ENCODE measurements around the gene NEURL1B. TPM values are rescaled to one million over a fixed set of nuclear protein-coding genes. Genes with fewer than 3 reads are reported as not detected.
"Not testable (repeated sequence)": the region's sequence is repeated elsewhere in the genome, so short reads cannot be mapped to it uniquely, and the experiment has no call there.

NEURL1B gene
- polyA plus RNA-seq, 1 donor (not counting 4 experiments of a cell fraction or from before 2014, with no cell fraction given), result 0.43 TPM

- Histone ChIP-seq H3K4me1 (ENCODE audit: control insufficient read depth, extremely low read depth, insufficient read depth, low read length) (no peaks in the 10 kb centered on the region), H3K27me3 (ENCODE audit: control insufficient read depth, extremely low read depth, insufficient read depth, low read length) (no peaks in the 10 kb centered on the region), H4K20me1 (ENCODE audit: control insufficient read depth, extremely low read depth, insufficient read depth, low read length) (no peaks in the 10 kb centered on the region), H2AFZ (ENCODE audit: control insufficient read depth, low read length) (no peak overlapping the region), H3K79me2 (ENCODE audit: control insufficient read depth, insufficient read depth, low read length) (no peaks in the 10 kb centered on the region), H3K4me3 (ENCODE audit: control insufficient read depth in 2 of 3, extremely low read depth in 1 of 3, insufficient read depth in 2 of 3, low read depth in 1 of 3, low read length in 3 of 3) (no peak overlapping the region), H3K9me1 (ENCODE audit: control insufficient read depth, extremely low read depth, insufficient read depth, low read length) (no peaks in the 10 kb centered on the region), H3K9ac (ENCODE audit: control insufficient read depth, extremely low read depth, insufficient read depth, low read length) (no peak overlapping the region), H3K4me2 (ENCODE audit: control insufficient read depth, extremely low read depth, insufficient read depth, low read depth, low read length) (no peak overlapping the region), H3K9me3 (ENCODE audit: control insufficient read depth, low read depth, low read length) (no peaks in the 10 kb centered on the region), H3K27ac (ENCODE audit: control insufficient read depth, insufficient read depth, low read length) (no peak overlapping the region), H3K36me3 (ENCODE audit: control insufficient read depth in 2 of 2, extremely low read depth in 1 of 2, insufficient read depth in 2 of 2, low read length in 2 of 2) (no peaks in the 10 kb centered on the region)
- TF ChIP-seq EZH2 (IDR thresholded peaks at IDR 0.05; ENCODE audit: low read length) (no peak), CTCF (optimal IDR thresholded peaks at IDR 0.05 in 1 of 3, IDR thresholded peaks at IDR 0.05 in 1 of 3, conservative IDR thresholded peaks at IDR 0.05 in 1 of 3; ENCODE audit: extremely low read depth in 1 of 3, insufficient read depth in 2 of 3, low read length in 3 of 3) (no peak)
- FAIRE-seq (no peak), DNase-seq (ENCODE audit: low read depth, low spot score) (no peak)
- dilution Hi-C loops (cut with MboI; ENCODE audit: extremely low pct_ligation_motif_present, low sequenced_read_pairs), result loop anchor here (25.0 kb wide), 1 partner anchor 190 kb away; no protein-coding TSS in a partner anchor
Measured at GRCh38 chr5:172676914-172677475, 35.9 kb downstream of the NEURL1B start.

- not testable (repeated sequence) for FAIRE-seq; H3K9me1 ChIP-seq (ENCODE audit: control insufficient read depth, extremely low read depth, insufficient read depth, low read length); DNase-seq (ENCODE audit: low read depth, low spot score); H3K4me2 ChIP-seq (ENCODE audit: control insufficient read depth, extremely low read depth, insufficient read depth, low read depth, low read length); H3K9me3 ChIP-seq (ENCODE audit: control insufficient read depth, low read depth, low read length); H3K4me3 ChIP-seq (ENCODE audit: control insufficient read depth in 2 of 3, extremely low read depth in 1 of 3, insufficient read depth in 2 of 3, low read depth in 1 of 3, low read length in 3 of 3); H2AFZ ChIP-seq (ENCODE audit: control insufficient read depth, low read length); H3K36me3 ChIP-seq (ENCODE audit: control insufficient read depth in 2 of 2, extremely low read depth in 1 of 2, insufficient read depth in 2 of 2, low read length in 2 of 2); H3K27me3 ChIP-seq (ENCODE audit: control insufficient read depth, extremely low read depth, insufficient read depth, low read length); H4K20me1 ChIP-seq (ENCODE audit: control insufficient read depth, extremely low read depth, insufficient read depth, low read length); H3K27ac ChIP-seq (ENCODE audit: control insufficient read depth, insufficient read depth, low read length); H3K4me1 ChIP-seq (ENCODE audit: control insufficient read depth, extremely low read depth, insufficient read depth, low read length); H3K9ac ChIP-seq (ENCODE audit: control insufficient read depth, extremely low read depth, insufficient read depth, low read length); H3K79me2 ChIP-seq (ENCODE audit: control insufficient read depth, insufficient read depth, low read length)
- dilution Hi-C loops (cut with MboI; ENCODE audit: extremely low pct_ligation_motif_present, low sequenced_read_pairs), result loop anchor here (25.0 kb wide), 1 partner anchor 191 kb away; no protein-coding TSS in a partner anchor
Measured at GRCh38 chr5:172678362-172678874, 37.4 kb downstream of the NEURL1B start.

- Histone ChIP-seq H3K4me1 (ENCODE audit: control insufficient read depth, extremely low read depth, insufficient read depth, low read length) (no peaks in the 10 kb centered on the region), H3K36me3 (ENCODE audit: control insufficient read depth in 2 of 2, extremely low read depth in 1 of 2, insufficient read depth in 2 of 2, low read length in 2 of 2) (no peaks in the 10 kb centered on the region), H3K9me1 (ENCODE audit: control insufficient read depth, extremely low read depth, insufficient read depth, low read length) (no peaks in the 10 kb centered on the region), H3K27ac (ENCODE audit: control insufficient read depth, insufficient read depth, low read length) (no peak overlapping the region), H3K4me3 (ENCODE audit: control insufficient read depth in 2 of 3, extremely low read depth in 1 of 3, insufficient read depth in 2 of 3, low read depth in 1 of 3, low read length in 3 of 3) (no peak overlapping the region), H3K27me3 (ENCODE audit: control insufficient read depth, extremely low read depth, insufficient read depth, low read length) (no peaks in the 10 kb centered on the region), H2AFZ (ENCODE audit: control insufficient read depth, low read length) (no peak overlapping the region), H3K9me3 (ENCODE audit: control insufficient read depth, low read depth, low read length) (no peaks in the 10 kb centered on the region), H3K79me2 (ENCODE audit: control insufficient read depth, insufficient read depth, low read length) (no peaks in the 10 kb centered on the region), H3K9ac (ENCODE audit: control insufficient read depth, extremely low read depth, insufficient read depth, low read length) (no peak overlapping the region), H4K20me1 (ENCODE audit: control insufficient read depth, extremely low read depth, insufficient read depth, low read length) (no peaks in the 10 kb centered on the region), H3K4me2 (ENCODE audit: control insufficient read depth, extremely low read depth, insufficient read depth, low read depth, low read length) (no peak overlapping the region)
- no peak for DNase-seq (ENCODE audit: low read depth, low spot score)
- no peak for FAIRE-seq
- no peak for TF ChIP-seq EZH2 (IDR thresholded peaks at IDR 0.05; ENCODE audit: low read length)
- TF ChIP-seq CTCF (optimal IDR thresholded peaks at IDR 0.05 in 1 of 3, IDR thresholded peaks at IDR 0.05 in 1 of 3, conservative IDR thresholded peaks at IDR 0.05 in 1 of 3; ENCODE audit: extremely low read depth in 1 of 3, insufficient read depth in 2 of 3, low read length in 3 of 3), result no peak
- dilution Hi-C loops (cut with MboI; ENCODE audit: extremely low pct_ligation_motif_present, low sequenced_read_pairs), result loop anchor here (25.0 kb wide), 1 partner anchor 192 kb away; no protein-coding TSS in a partner anchor
Measured at GRCh38 chr5:172678902-172679301, 37.8 kb downstream of the NEURL1B start.

All from keratinocyte (primary cell).